Measurements from ENCODE around the gene PATZ1.

DNA sequence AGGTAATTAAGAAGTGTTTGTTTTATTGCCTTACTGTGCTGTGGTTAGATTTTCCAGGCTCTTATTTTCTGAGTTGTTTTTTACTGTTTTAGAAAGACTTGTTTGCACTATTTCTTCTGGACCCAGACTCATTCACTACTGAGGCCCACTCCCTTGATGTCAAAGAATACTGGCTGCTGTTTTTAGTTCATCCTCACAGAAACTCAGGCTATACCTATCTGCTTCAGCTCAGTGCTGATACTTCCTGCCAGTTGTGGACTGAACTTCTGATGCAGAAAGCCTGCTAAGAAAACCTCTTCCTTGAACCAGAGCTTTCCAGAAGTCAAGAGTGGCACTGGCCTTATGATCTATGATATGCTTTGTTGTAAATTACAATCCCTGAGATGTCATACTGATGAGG is 38.0 kb downstream of the PATZ1 start:
- TF ChIP-seq, protein P1, sequence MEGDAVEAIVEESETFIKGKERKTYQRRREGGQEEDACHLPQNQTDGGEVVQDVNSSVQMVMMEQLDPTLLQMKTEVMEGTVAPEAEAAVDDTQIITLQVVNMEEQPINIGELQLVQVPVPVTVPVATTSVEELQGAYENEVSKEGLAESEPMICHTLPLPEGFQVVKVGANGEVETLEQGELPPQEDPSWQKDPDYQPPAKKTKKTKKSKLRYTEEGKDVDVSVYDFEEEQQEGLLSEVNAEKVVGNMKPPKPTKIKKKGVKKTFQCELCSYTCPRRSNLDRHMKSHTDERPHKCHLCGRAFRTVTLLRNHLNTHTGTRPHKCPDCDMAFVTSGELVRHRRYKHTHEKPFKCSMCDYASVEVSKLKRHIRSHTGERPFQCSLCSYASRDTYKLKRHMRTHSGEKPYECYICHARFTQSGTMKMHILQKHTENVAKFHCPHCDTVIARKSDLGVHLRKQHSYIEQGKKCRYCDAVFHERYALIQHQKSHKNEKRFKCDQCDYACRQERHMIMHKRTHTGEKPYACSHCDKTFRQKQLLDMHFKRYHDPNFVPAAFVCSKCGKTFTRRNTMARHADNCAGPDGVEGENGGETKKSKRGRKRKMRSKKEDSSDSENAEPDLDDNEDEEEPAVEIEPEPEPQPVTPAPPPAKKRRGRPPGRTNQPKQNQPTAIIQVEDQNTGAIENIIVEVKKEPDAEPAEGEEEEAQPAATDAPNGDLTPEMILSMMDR (conservative IDR thresholded peaks at IDR 0.05; ENCODE audit: low read depth in 2 of 2) = no peak
- TF ChIP-seq EZH2phosphoT487 (IDR thresholded peaks at IDR 0.05; ENCODE audit: unreplicated experiment) (no peak), EZH2 (IDR thresholded peaks at IDR 0.05; ENCODE audit: low read depth, unreplicated experiment) (no peak), POLR2AphosphoS5 (IDR thresholded peaks at IDR 0.05; ENCODE audit: low read depth) (no peak)

All from GM23338 (cell line).